GM19099 (cell line): ENCODE results near the gene KAT6B.

Source experiments
- POLR2A ChIP-seq: IDR thresholded peaks from 3 replicates; pipeline ENCODE4 v1.6.1; 2011; ENCODE audit warnings: low read depth; ENCODE audit not compliant: insufficient read length; ENCODE audit errors: extremely low read depth

The KAT6B gene

GRCh38 chr10:74826142-74827044, at the start of gene KAT6B:
TSS of gene KAT6B (plus strand) at chr10:74826600. CDS start at chr10:74842858, 16,258 bp downstream.
- TF ChIP-seq POLR2A: peak; percentile 75

GRCh38 chr10:74778436-74779094, 47.8 kb upstream of the KAT6B start:
- TF ChIP-seq POLR2A: no peak

GRCh38 chr10:74784462-74784861, 41.9 kb upstream of the KAT6B start:
- TF ChIP-seq POLR2A: no peak

- no peak for TF ChIP-seq POLR2A
Observed at GRCh38 chr10:74786126-74786525, 40.3 kb upstream of the KAT6B start.

GRCh38 chr10:74787457-74787856, 38.9 kb upstream of the KAT6B start:
- TF ChIP-seq POLR2A: no peak

GRCh38 chr10:74792726-74793125, 33.7 kb upstream of the KAT6B start:
- no peak for TF ChIP-seq POLR2A

GRCh38 chr10:74794531-74794930, 31.9 kb upstream of the KAT6B start:
- TF ChIP-seq POLR2A: no peak

- TF ChIP-seq POLR2A: no peak
Observed at GRCh38 chr10:74797550-74797949, 28.9 kb upstream of the KAT6B start.

GRCh38 chr10:74799721-74800221, 26.6 kb upstream of the KAT6B start:
- TF ChIP-seq POLR2A: no peak

GRCh38 chr10:74801447-74801846, 25.0 kb upstream of the KAT6B start:
- TF ChIP-seq POLR2A: no peak

GRCh38 chr10:74808501-74808900, 17.9 kb upstream of the KAT6B start:
- no peak for TF ChIP-seq POLR2A

GRCh38 chr10:74810087-74810486, 16.3 kb upstream of the KAT6B start:
- no peak for TF ChIP-seq POLR2A

GRCh38 chr10:74813381-74814259, 12.8 kb upstream of the KAT6B start:
- TF ChIP-seq POLR2A: no peak

GRCh38 chr10:74814797-74815196, 11.6 kb upstream of the KAT6B start:
- no peak for TF ChIP-seq POLR2A
